Smooth muscle cell (in vitro differentiated cells): Measurements from ENCODE around the gene FANK1. TPM values are rescaled to one million over a fixed set of nuclear protein-coding genes. Genes with fewer than 3 reads are reported as not detected.
A peak's percentile ranks its signal among the peaks of the same experiment; 100 is the strongest.

Experiments
- DNase-seq: peaks from one replicate; lab custom pipeline; 2025; ENCODE audit not compliant: unreplicated experiment; lab: John Stamatoyannopoulos, UW
- H2AFZ ChIP-seq: fragments of 200-600 bp; sonication (generic); 2 replicates; pipeline ENCODE4 v1.6.0; 2016; ENCODE audit warnings: antibody characterized with exemption, low read depth, mild to moderate bottlenecking
- H3F3A ChIP-seq: fragments of 200-600 bp; sonication (generic); 2 replicates; pipeline ENCODE4 v1.6.0; 2017; ENCODE audit warnings: antibody characterized with exemption, low read depth
- H3K27ac ChIP-seq: fragments of 200-600 bp; sonication (generic); 2 replicates; pipeline ENCODE4 v1.5.1; 2016; ENCODE audit warnings: low read depth, mild to moderate bottlenecking
- H3K27me3 ChIP-seq: fragments of 200-600 bp; sonication (generic); 2 replicates; pipeline ENCODE4 v1.6.1; 2016; ENCODE audit warnings: low read depth, mild to moderate bottlenecking
- H3K36me3 ChIP-seq: fragments of 200-600 bp; sonication (generic); 2 replicates; pipeline ENCODE4 v1.5.1; 2016; ENCODE audit warnings: low read depth
- H3K4me1 ChIP-seq: fragments of 200-600 bp; sonication (generic); 2 replicates; pipeline ENCODE4 v1.5.1; 2016; ENCODE audit warnings: low read depth
- H3K4me2 ChIP-seq: fragments of 200-600 bp; sonication (generic); 2 replicates; pipeline ENCODE4 v1.6.0; 2016; ENCODE audit warnings: mild to moderate bottlenecking
- H3K4me3 ChIP-seq: fragments of 200-600 bp; sonication (generic); 2 replicates; pipeline ENCODE4 v1.5.1; 2016; ENCODE audit warnings: mild to moderate bottlenecking
- H3K79me2 ChIP-seq: fragments of 200-600 bp; sonication (generic); 2 replicates; pipeline ENCODE4 v1.6.0; 2016; ENCODE audit warnings: low read depth, mild to moderate bottlenecking
- H3K9ac ChIP-seq: fragments of 200-600 bp; sonication (generic); 2 replicates; pipeline ENCODE4 v1.6.0; 2016; ENCODE audit warnings: low read depth
- H3K9me3 ChIP-seq: fragments of 200-600 bp; sonication (generic); replicated peaks from 2 replicates; pipeline ENCODE4 v1.5.1; 2016; ENCODE audit warnings: low read depth
- H4K20me1 ChIP-seq: fragments of 200-600 bp; sonication (generic); 2 replicates; pipeline ENCODE4 v1.6.0; 2016; ENCODE audit warnings: low read depth
- WGBS: methylation state at CpG from one replicate; pipeline ENCODE4 v1.1.7; 2016; ENCODE audit warnings: low lambda C conversion rate; 5-methylcytosine and 5-hydroxymethylcytosine counted together
- polyA plus RNA-seq: library from polyadenylated mRNA; unstranded; fragments of >200 nt; fragmentation: Nextera tagmentation; extraction: Ambion mirVana; gene quantifications from 2 replicates; pipeline ENCODE4 v1.2.1, GENCODE V29; 2016
- total RNA-seq: library from RNA; depleted of rRNA; stranded (reverse); fragments of >200 nt; gene quantifications from 2 replicates; pipeline ENCODE4 v1.2.3, GENCODE V29; 2014
- TF ChIP-seq, protein P1 (sequence below): fragments of 200-600 bp; sonication (generic); IDR thresholded peaks from 2 replicates; pipeline ENCODE4 v1.5.1; 2017; ENCODE audit warnings: borderline replicate concordance, mild to moderate bottlenecking, antibody characterized with exemption; ENCODE audit not compliant: insufficient read depth, poor library complexity, severe bottlenecking

Gene FANK1
- total and polyA plus RNA-seq, 2 experiments from 2014 or later, result 5.8 to 6.6 TPM

DNA sequence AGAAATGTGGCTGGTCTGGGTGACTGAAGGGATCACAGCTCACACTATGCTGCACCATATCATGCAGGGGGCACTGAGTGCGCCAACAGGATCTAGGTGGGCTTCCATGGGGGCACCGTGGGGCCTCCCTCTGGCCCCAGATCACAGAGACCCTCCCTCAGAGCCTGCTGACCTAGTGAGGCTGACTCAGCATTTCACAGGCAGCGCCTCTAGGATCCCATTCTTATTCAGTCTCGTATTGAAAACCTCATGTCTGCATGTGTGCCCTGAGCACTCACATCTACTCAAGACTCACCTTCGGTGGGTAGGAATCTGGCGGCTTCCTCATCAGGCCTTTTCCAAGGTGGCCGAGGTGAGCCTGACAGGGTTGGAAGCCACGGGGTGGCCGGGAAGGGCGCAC is 141.6 kb downstream of the FANK1 start:
- Histone ChIP-seq H3K9me3 (peaks cover 6% of the 10 kb centered on the region), H4K20me1 (no peaks in the 10 kb centered on the region), H3K36me3 (peaks cover 31% of the 10 kb centered on the region), H3K4me1 (peaks cover 11% of the 10 kb centered on the region), H3K4me3 (no peak overlapping the region), H3K4me2 (no peak overlapping the region), H3K79me2 (no peaks in the 10 kb centered on the region), H3K9ac (no peak overlapping the region), H3K27ac (no peak overlapping the region), H3K27me3 (no peaks in the 10 kb centered on the region), H2AFZ (no peak overlapping the region), H3F3A (no peaks in the 10 kb centered on the region)
- TF ChIP-seq, protein P1, sequence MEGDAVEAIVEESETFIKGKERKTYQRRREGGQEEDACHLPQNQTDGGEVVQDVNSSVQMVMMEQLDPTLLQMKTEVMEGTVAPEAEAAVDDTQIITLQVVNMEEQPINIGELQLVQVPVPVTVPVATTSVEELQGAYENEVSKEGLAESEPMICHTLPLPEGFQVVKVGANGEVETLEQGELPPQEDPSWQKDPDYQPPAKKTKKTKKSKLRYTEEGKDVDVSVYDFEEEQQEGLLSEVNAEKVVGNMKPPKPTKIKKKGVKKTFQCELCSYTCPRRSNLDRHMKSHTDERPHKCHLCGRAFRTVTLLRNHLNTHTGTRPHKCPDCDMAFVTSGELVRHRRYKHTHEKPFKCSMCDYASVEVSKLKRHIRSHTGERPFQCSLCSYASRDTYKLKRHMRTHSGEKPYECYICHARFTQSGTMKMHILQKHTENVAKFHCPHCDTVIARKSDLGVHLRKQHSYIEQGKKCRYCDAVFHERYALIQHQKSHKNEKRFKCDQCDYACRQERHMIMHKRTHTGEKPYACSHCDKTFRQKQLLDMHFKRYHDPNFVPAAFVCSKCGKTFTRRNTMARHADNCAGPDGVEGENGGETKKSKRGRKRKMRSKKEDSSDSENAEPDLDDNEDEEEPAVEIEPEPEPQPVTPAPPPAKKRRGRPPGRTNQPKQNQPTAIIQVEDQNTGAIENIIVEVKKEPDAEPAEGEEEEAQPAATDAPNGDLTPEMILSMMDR, result no peak
- DNase-seq, result no peak
- WGBS, result 90% methylated on average over 10 of the region's 10 CpGs

DNA sequence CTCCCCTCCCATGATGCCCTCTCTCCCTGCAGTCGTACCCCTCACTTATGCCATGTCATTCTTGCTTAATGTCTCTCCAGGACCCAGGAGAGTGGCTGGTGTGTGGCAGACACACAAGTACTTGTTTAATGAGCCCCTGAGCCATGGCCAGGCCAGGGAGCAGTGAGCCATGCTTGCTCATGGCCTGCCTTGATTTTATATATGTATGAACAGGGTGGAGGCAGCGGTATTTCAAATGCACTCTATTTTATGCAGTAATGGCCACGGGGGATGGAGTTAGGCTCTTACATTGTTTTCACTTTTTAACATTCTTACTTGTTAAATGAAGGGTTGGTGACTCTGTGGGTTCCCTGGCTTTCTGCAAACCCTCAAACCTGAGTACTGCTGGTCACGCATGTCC is 144.8 kb downstream of the FANK1 start:
- WGBS, result 95% methylated on average over 4 of the region's 4 CpGs
- H3K36me3 ChIP-seq, result peaks cover 5% of the 10 kb centered on the region
- H3K27ac ChIP-seq, result peak overlapping the region; percentile 95

DNA sequence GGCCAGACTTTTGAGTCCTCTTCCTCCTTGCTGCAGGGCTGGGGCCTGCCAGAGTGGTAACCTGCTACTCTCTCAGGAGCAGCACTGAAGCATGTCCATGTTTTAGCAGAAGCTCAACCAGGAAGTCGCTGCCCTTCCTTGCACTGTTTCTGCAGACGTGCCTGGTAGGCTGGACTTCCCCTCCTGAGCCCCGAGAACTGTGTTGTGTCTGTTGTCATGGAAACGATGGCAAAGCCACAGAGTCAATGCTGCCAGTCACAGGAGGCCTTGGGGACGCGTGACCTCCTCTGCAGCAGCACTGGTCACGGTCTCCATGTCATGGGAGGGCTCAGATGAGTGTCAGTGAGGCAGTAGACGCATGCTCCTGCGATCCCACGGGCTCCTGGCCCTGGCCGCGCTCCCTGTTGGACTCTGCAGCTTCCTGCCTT is 145.5 kb downstream of the FANK1 start:
- no peak overlapping the region for H2AFZ ChIP-seq
- peak overlapping the region; percentile 43 for H3K4me2 ChIP-seq
- H4K20me1 ChIP-seq, result no peaks in the 10 kb centered on the region
- peaks cover 5% of the 10 kb centered on the region for H3K36me3 ChIP-seq
- 41% methylated on average over 12 of the region's 12 CpGs for WGBS
- H3K79me2 ChIP-seq, result no peaks in the 10 kb centered on the region
- peak; percentile 30 for DNase-seq
- TF ChIP-seq, protein P1, result no peak
- peak overlapping the region; percentile 89 for H3K9ac ChIP-seq
- H3F3A ChIP-seq, result no peaks in the 10 kb centered on the region
- H3K27ac ChIP-seq, result peak overlapping the region; percentile 95
- no peaks in the 10 kb centered on the region for H3K27me3 ChIP-seq
- no peaks in the 10 kb centered on the region for H3K9me3 ChIP-seq
- peaks cover 11% of the 10 kb centered on the region for H3K4me1 ChIP-seq
- no peak overlapping the region for H3K4me3 ChIP-seq

More for the DNA sequence above, 144.8 kb downstream of the FANK1 start:
- peaks cover 11% of the 10 kb centered on the region for H3K4me1 ChIP-seq
- H3K9ac ChIP-seq, result peak overlapping the region; percentile 89
- no peaks in the 10 kb centered on the region for H3F3A ChIP-seq
- TF ChIP-seq, protein P1, result no peak
- H2AFZ ChIP-seq, result no peak overlapping the region
- no peaks in the 10 kb centered on the region for H3K79me2 ChIP-seq
- no peak overlapping the region for H3K4me3 ChIP-seq
- no peaks in the 10 kb centered on the region for H3K27me3 ChIP-seq
- no peak overlapping the region for H3K4me2 ChIP-seq
- H3K9me3 ChIP-seq, result no peaks in the 10 kb centered on the region
- H4K20me1 ChIP-seq, result no peaks in the 10 kb centered on the region
- no peak for DNase-seq

DNA sequence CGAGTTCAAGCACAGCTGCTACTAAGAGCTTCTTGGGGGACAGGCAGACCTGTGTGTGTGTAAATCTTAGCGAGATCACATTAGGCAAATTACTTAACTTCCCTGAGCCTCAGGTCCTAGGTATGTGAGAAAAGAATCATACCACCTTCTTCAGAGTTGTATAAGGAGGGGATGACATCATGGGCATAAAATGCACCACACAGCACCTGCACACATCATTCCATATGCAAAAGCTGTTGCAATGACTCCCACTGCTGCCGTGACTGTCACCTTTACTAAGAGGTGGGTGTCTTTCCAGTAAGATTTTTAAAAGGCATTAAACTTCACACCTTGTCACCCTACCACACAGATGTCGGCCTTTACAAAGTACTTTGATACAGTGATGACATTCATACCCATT is 146.0 kb downstream of the FANK1 start:
- H3F3A ChIP-seq, result no peaks in the 10 kb centered on the region
- peak overlapping the region; percentile 95 for H3K27ac ChIP-seq
- no peaks in the 10 kb centered on the region for H3K79me2 ChIP-seq
- H3K4me2 ChIP-seq, result peak overlapping the region; percentile 43
- peaks cover 11% of the 10 kb centered on the region for H3K4me1 ChIP-seq
- WGBS, result 64% methylated on average over 4 of the region's 4 CpGs
- TF ChIP-seq, protein P1, result no peak
- H4K20me1 ChIP-seq, result no peaks in the 10 kb centered on the region
- peak overlapping the region; percentile 89 for H3K9ac ChIP-seq
- no peak overlapping the region for H2AFZ ChIP-seq
- H3K36me3 ChIP-seq, result peaks cover 5% of the 10 kb centered on the region
- H3K4me3 ChIP-seq, result no peak overlapping the region
- H3K27me3 ChIP-seq, result no peaks in the 10 kb centered on the region
- DNase-seq, result no peak
- H3K9me3 ChIP-seq, result no peaks in the 10 kb centered on the region
